ENCODE data around the gene TNNI3. TPM values are rescaled to one million over a fixed set of nuclear protein-coding genes. Genes with fewer than 3 reads are reported as not detected.
"Not testable (repeated sequence)": the region's sequence is repeated elsewhere in the genome, so short reads cannot be mapped to it uniquely, and the experiment has no call there.

Gene TNNI3
- total and polyA plus RNA-seq, 3 experiments from 2014 or later: not detected

DNA sequence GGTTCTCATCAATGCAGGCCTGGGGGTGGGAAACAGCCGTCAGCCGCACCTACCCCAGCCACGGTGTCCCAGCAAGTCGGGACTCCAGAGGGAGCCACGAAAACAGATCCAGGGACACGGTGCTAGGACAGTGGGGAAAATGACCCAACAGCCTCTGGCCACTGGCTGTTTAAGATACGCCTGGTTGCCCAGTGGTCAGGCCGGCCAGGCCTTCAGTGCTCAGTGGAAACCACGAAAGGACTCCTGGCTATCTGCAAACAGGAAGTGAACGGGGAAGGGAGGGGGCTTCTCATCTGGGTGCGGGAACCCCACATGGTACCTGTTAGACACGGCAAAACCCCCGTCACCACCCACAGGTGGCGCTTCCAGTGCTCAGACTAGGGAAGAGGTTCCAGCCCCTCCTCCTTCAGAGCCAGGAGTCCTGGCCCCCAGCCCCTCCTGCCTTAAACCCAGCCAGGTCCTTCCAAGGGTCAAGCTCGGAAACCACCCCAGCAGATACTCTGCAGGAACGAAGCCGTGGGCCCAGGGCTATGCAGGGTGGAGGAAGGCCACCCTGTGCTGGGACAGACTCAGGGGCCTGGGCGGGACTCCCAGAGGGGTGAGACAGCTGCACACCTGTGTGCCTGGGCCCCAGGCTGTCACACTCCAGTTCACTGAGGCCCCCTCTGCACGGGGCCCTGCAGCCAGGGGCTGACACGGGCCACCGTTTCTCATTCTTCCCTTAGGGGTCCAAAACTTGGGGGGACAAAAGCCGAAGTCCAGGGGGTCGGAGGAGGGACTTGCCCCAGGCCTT lies 44.6 kb downstream of the TNNI3 start:
- no peak for DNase-seq
- Mint-ChIP-seq H3K36me3 (peaks cover 0 to 55% (median 5%) of the 10 kb centered on the region in 3 donors), H3K27ac (peak overlapping the region in 1 of 8 donors; percentile 54), H3K4me3 (no peak overlapping the region), H3K4me1 (peaks cover 25 to 40% (median 33%) of the 10 kb centered on the region in 3 donors), H3K27me3 (peaks cover 0 to 2% of the 10 kb centered on the region in 2 donors), H3K9me3 (no peaks in the 10 kb centered on the region)
- H3K27me3 ChIP-seq (ENCODE audit: insufficient read depth, low read length, poor library complexity, severe bottlenecking): no peaks in the 10 kb centered on the region
- POLR2A ChIA-PET: no interaction called here
- H3K36me3 ChIP-seq (ENCODE audit: insufficient read depth, low read length): no peaks in the 10 kb centered on the region
- H3K4me3 ChIP-seq (ENCODE audit: low read length): no peak overlapping the region
- CTCF ChIA-PET: interaction anchor here (1.3 kb wide), 1 partner anchor 24 kb away, joined by 3 read pairs; no protein-coding TSS in a partner anchor
- H3K4me1 ChIP-seq (ENCODE audit: insufficient read depth, low read length): peaks cover 15% of the 10 kb centered on the region
- no peaks in the 10 kb centered on the region for H3K9me3 ChIP-seq (ENCODE audit: low read length)
- no peak overlapping the region for H3K27ac ChIP-seq (ENCODE audit: low read depth, low read length)

GRCh38 chr19:55112246-55112776 lies 45.2 kb downstream of the TNNI3 start:
- CTCF ChIA-PET: no interaction called here
- Histone ChIP-seq H3K27me3 (ENCODE audit: insufficient read depth, low read length, poor library complexity, severe bottlenecking) (no peaks in the 10 kb centered on the region), H3K4me1 (ENCODE audit: insufficient read depth, low read length) (peaks cover 15% of the 10 kb centered on the region), H3K36me3 (ENCODE audit: insufficient read depth, low read length) (no peaks in the 10 kb centered on the region), H3K4me3 (ENCODE audit: low read length) (no peak overlapping the region), H3K27ac (ENCODE audit: low read depth, low read length) (no peak overlapping the region), H3K9me3 (ENCODE audit: low read length) (no peaks in the 10 kb centered on the region)
- Mint-ChIP-seq H3K4me1 (peaks cover 21 to 36% (median 28%) of the 10 kb centered on the region in 3 donors), H3K27me3 (peaks cover 0 to 2% of the 10 kb centered on the region in 2 donors), H3K4me3 (no peak overlapping the region), H3K36me3 (peaks cover 0 to 53% (median 5%) of the 10 kb centered on the region in 3 donors), H3K27ac (no peak overlapping the region), H3K9me3 (no peaks in the 10 kb centered on the region)
- POLR2A ChIA-PET: no interaction called here
- no peak for DNase-seq

DNA sequence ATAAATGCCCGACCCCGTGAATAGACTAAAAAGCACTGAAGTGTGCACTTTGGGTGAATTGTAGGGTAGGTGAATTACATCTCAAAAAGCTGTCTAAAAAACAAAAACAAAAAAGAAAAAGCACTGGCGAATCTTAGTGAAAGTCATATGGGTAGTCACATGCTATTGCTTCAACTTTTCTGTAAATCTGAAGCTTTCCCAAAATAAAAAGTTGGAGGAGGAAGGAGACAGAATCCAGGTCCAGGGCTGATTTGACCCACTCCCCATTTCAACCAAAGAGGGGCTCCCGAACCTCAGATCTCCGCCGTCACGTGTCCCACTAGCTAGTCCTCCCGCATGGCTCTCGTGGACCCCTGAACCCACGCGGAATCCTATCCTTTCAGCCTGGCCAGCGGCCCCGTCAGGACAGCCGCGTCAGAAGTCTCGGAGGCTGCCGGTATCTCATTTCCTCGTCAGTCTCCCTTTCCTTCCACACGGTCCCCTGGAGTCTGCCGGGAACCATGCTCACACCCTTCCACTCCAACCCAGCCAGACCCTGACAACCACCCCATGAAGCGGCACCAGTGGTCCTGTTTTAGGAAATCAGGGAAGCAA lies 46.2 kb downstream of the TNNI3 start:
- no peak overlapping the region for H3K27ac ChIP-seq (ENCODE audit: low read depth, low read length)
- CTCF ChIA-PET: interaction anchor here (0.8 kb wide), 1 partner anchor 23 kb away, joined by 3 read pairs; no protein-coding TSS in a partner anchor
- Mint-ChIP-seq H3K4me1 (peaks cover 16 to 33% (median 28%) of the 10 kb centered on the region in 3 donors), H3K36me3 (peaks cover 4 to 54% (median 8%) of the 10 kb centered on the region in 3 donors), H3K9me3 (no peaks in the 10 kb centered on the region), H3K27me3 (peaks cover 0 to 2% of the 10 kb centered on the region in 2 donors), H3K27ac (no peak overlapping the region), H3K4me3 (no peak overlapping the region)
- no peak for DNase-seq
- POLR2A ChIA-PET: no interaction called here
- no peaks in the 10 kb centered on the region for H3K27me3 ChIP-seq (ENCODE audit: insufficient read depth, low read length, poor library complexity, severe bottlenecking)
- no peaks in the 10 kb centered on the region for H3K9me3 ChIP-seq (ENCODE audit: low read length)
- peaks cover 14% of the 10 kb centered on the region for H3K4me1 ChIP-seq (ENCODE audit: insufficient read depth, low read length)
- H3K36me3 ChIP-seq (ENCODE audit: insufficient read depth, low read length): no peaks in the 10 kb centered on the region
- no peak overlapping the region for H3K4me3 ChIP-seq (ENCODE audit: low read length)

GRCh38 chr19:55109527-55110291 lies 47.8 kb downstream of the TNNI3 start:
- H3K36me3 ChIP-seq (ENCODE audit: insufficient read depth, low read length): no peaks in the 10 kb centered on the region
- POLR2A ChIA-PET: no interaction called here

DNA sequence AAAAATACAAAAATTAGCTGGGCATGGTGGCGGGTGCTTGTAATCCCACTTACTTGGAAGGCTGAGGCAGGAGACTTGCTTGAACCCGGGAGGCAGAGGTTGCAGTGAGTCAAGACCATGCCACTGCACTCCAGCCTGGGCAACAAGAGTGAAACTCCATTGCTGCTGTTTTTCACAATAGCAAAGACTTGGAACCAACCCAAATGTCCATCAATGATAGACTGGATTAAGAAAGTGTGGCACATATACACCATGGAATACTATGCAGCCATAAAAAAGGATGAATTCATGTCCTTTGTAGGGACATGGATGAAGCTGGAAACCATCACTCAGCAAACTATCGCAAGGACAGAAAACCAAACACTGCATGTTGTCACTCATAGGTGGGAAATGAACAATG lies 50.3 kb downstream of the TNNI3 start:
- H3K4me3 Mint-ChIP-seq; H3K36me3 ChIP-seq (ENCODE audit: insufficient read depth, low read length); H3K9me3 ChIP-seq (ENCODE audit: low read length); H3K27me3 ChIP-seq (ENCODE audit: insufficient read depth, low read length, poor library complexity, severe bottlenecking); H3K27ac ChIP-seq (ENCODE audit: low read depth, low read length); DNase-seq; H3K27ac Mint-ChIP-seq; H3K4me3 ChIP-seq (ENCODE audit: low read length); H3K27me3 Mint-ChIP-seq; POLR2A ChIA-PET; H3K9me3 Mint-ChIP-seq; H3K4me1 ChIP-seq (ENCODE audit: insufficient read depth, low read length); CTCF ChIA-PET: not testable (repeated sequence)
- H3K4me1 Mint-ChIP-seq: peaks cover 2 to 15% (median 5%) of the 10 kb centered on the region in 3 donors
- peaks cover 9 to 59% (median 15%) of the 10 kb centered on the region in 3 donors for H3K36me3 Mint-ChIP-seq

More at GRCh38 chr19:55109527-55110291, 47.8 kb downstream of the TNNI3 start:
- Mint-ChIP-seq H3K36me3 (peaks cover 4 to 52% (median 9%) of the 10 kb centered on the region in 3 donors), H3K27me3 (no peaks in the 10 kb centered on the region), H3K27ac (peak overlapping the region in 2 of 8 donors; percentile 50 to 85), H3K9me3 (no peaks in the 10 kb centered on the region), H3K4me1 (peaks cover 5 to 17% (median 16%) of the 10 kb centered on the region in 3 donors), H3K4me3 (peak overlapping the region in 1 of 7 donors; percentile 60)
- H3K27ac ChIP-seq (ENCODE audit: low read depth, low read length): no peak overlapping the region
- H3K4me3 ChIP-seq (ENCODE audit: low read length): no peak overlapping the region
- H3K9me3 ChIP-seq (ENCODE audit: low read length): no peaks in the 10 kb centered on the region
- DNase-seq: no peak
- no peaks in the 10 kb centered on the region for H3K27me3 ChIP-seq (ENCODE audit: insufficient read depth, low read length, poor library complexity, severe bottlenecking)
- CTCF ChIA-PET: no interaction called here
- H3K4me1 ChIP-seq (ENCODE audit: insufficient read depth, low read length): no peaks in the 10 kb centered on the region

GRCh38 chr19:55106591-55106990 lies 50.9 kb downstream of the TNNI3 start:
- H3K27ac Mint-ChIP-seq: peak overlapping the region in 1 of 8 donors; percentile 6
- peaks cover 8% of the 10 kb centered on the region for H3K36me3 ChIP-seq (ENCODE audit: insufficient read depth, low read length)
- H3K27me3 ChIP-seq (ENCODE audit: insufficient read depth, low read length, poor library complexity, severe bottlenecking): no peaks in the 10 kb centered on the region
- no peaks in the 10 kb centered on the region for H3K27me3 Mint-ChIP-seq
- H3K4me1 ChIP-seq (ENCODE audit: insufficient read depth, low read length): no peaks in the 10 kb centered on the region
- H3K9me3 Mint-ChIP-seq: no peaks in the 10 kb centered on the region
- peaks cover 9 to 61% (median 18%) of the 10 kb centered on the region in 3 donors for H3K36me3 Mint-ChIP-seq
- no peak overlapping the region for H3K4me3 Mint-ChIP-seq
- CTCF ChIA-PET: no interaction called here
- H3K9me3 ChIP-seq (ENCODE audit: low read length): no peaks in the 10 kb centered on the region
- POLR2A ChIA-PET: no interaction called here
- peaks cover 2 to 15% (median 5%) of the 10 kb centered on the region in 3 donors for H3K4me1 Mint-ChIP-seq
- DNase-seq: no peak
- H3K4me3 ChIP-seq (ENCODE audit: low read length): no peak overlapping the region
- no peak overlapping the region for H3K27ac ChIP-seq (ENCODE audit: low read depth, low read length)

DNA sequence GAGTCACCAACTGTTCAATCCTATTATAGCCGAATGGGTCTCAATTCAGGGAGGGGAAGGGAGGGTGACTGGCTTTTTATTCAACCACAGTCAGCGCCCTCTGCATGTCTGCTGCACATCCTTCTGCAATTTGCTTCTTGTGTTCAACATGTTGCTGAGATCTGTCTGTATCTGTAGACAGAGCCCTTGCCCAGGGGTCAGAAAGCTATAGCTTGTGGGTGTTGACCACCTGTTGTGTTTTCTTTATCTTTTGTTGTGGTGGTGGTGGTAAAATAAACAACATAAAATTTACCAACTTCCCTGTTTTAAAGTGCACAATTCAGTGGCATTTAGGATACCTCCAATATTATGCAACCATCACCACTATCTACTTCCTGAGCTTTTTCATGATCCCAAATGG lies 52.3 kb downstream of the TNNI3 start:
- H3K4me3 ChIP-seq (ENCODE audit: low read length): no peak overlapping the region
- H3K36me3 ChIP-seq (ENCODE audit: insufficient read depth, low read length): peaks cover 8% of the 10 kb centered on the region
- Mint-ChIP-seq H3K9me3 (no peaks in the 10 kb centered on the region), H3K27me3 (no peaks in the 10 kb centered on the region), H3K4me1 (peaks cover 2 to 15% (median 3%) of the 10 kb centered on the region in 3 donors), H3K36me3 (peaks cover 9 to 54% (median 16%) of the 10 kb centered on the region in 3 donors), H3K27ac (no peak overlapping the region), H3K4me3 (no peak overlapping the region)
- ChIA-PET CTCF (no interaction called here), POLR2A (no interaction called here)
- no peaks in the 10 kb centered on the region for H3K4me1 ChIP-seq (ENCODE audit: insufficient read depth, low read length)
- no peaks in the 10 kb centered on the region for H3K9me3 ChIP-seq (ENCODE audit: low read length)
- no peaks in the 10 kb centered on the region for H3K27me3 ChIP-seq (ENCODE audit: insufficient read depth, low read length, poor library complexity, severe bottlenecking)
- DNase-seq: no peak
- H3K27ac ChIP-seq (ENCODE audit: low read depth, low read length): no peak overlapping the region
